HG03095 (cell line): ENCODE results near the gene CDH3.

ENCODE experiments used
- ATAC-seq: cut with Tn5 transposase; IDR thresholded peaks from one replicate; pipeline ENCODE4 v1.9.1; 2021; ENCODE audit warnings: moderate library complexity; ENCODE audit not compliant: unreplicated experiment

CDH3 gene

GRCh38 chr16:68646953-68647659 is 2.0 kb downstream of the CDH3 start:
- ATAC-seq, result no peak

- ATAC-seq, result no peak
These were observed 6.0 kb downstream of the CDH3 start for GRCh38 chr16:68651136-68651535.

GRCh38 chr16:68652659-68653058 is 7.5 kb downstream of the CDH3 start:
- ATAC-seq, result no peak

GRCh38 chr16:68655806-68656205 is 10.7 kb downstream of the CDH3 start:
- no peak for ATAC-seq

GRCh38 chr16:68656751-68657150 is 11.6 kb downstream of the CDH3 start:
- ATAC-seq, result no peak

GRCh38 chr16:68658341-68658973 is 13.3 kb downstream of the CDH3 start:
- no peak for ATAC-seq

GRCh38 chr16:68658974-68659360 is 13.9 kb downstream of the CDH3 start:
- ATAC-seq, result no peak

GRCh38 chr16:68659412-68660358 is 14.6 kb downstream of the CDH3 start:
- ATAC-seq, result no peak

- no peak for ATAC-seq
These were observed 15.3 kb downstream of the CDH3 start for GRCh38 chr16:68660359-68660795.

GRCh38 chr16:68662035-68662434 is 16.9 kb downstream of the CDH3 start:
- ATAC-seq, result no peak

- ATAC-seq, result no peak
These were observed 19.2 kb downstream of the CDH3 start for GRCh38 chr16:68664297-68664696.

GRCh38 chr16:68665501-68665900 is 20.4 kb downstream of the CDH3 start:
- ATAC-seq, result no peak

GRCh38 chr16:68668266-68668665 is 23.2 kb downstream of the CDH3 start:
- ATAC-seq, result no peak

GRCh38 chr16:68676113-68676860 is 31.2 kb downstream of the CDH3 start:
- no peak for ATAC-seq

GRCh38 chr16:68681038-68681437 is 35.9 kb downstream of the CDH3 start:
- ATAC-seq, result no peak

- ATAC-seq, result no peak
These were observed 40.8 kb downstream of the CDH3 start for GRCh38 chr16:68685685-68686478.

GRCh38 chr16:68686905-68687304 is 41.8 kb downstream of the CDH3 start:
- no peak for ATAC-seq

GRCh38 chr16:68689921-68690320 is 44.8 kb downstream of the CDH3 start:
- no peak for ATAC-seq

GRCh38 chr16:68695575-68695974 is 50.5 kb downstream of the CDH3 start:
- no peak for ATAC-seq

GRCh38 chr16:68696514-68696913 is 51.4 kb downstream of the CDH3 start:
- ATAC-seq, result no peak
